ENCODE measurements around the gene CTXN1.

The CTXN1 gene

GRCh38 chr19:7904074-7905020 lies 21.6 kb downstream of the CTXN1 start:
- Histone ChIP-seq H3K36me3 (ENCODE audit: control insufficient read depth, low read length) (peaks cover 20% of the 10 kb centered on the region), H3K27ac (ENCODE audit: low read depth, low read length) (peak overlapping the region; percentile 47), H3K27me3 (ENCODE audit: control insufficient read depth, low read length) (no peaks in the 10 kb centered on the region), H3K4me3 (ENCODE audit: low read length) (peak overlapping the region; percentile 98), H3K9me3 (ENCODE audit: control insufficient read depth, insufficient read depth, low read length) (no peaks in the 10 kb centered on the region), H3K9me2 (replicated peaks; ENCODE audit: control insufficient read depth, low read length) (no peaks in the 10 kb centered on the region), H3K4me1 (ENCODE audit: control insufficient read depth, low read length) (peaks cover 18% of the 10 kb centered on the region), H3K79me2 (ENCODE audit: control insufficient read depth, low read length) (peaks cover 45% of the 10 kb centered on the region), H4K20me1 (ENCODE audit: control insufficient read depth, insufficient read depth, low read depth, low read length) (peaks cover 14% of the 10 kb centered on the region), H3F3A (ENCODE audit: control insufficient read depth, insufficient read depth) (no peaks in the 10 kb centered on the region), H3K4me2 (ENCODE audit: low read length) (peak overlapping the region; percentile 98)
- TF ChIP-seq, protein P1, sequence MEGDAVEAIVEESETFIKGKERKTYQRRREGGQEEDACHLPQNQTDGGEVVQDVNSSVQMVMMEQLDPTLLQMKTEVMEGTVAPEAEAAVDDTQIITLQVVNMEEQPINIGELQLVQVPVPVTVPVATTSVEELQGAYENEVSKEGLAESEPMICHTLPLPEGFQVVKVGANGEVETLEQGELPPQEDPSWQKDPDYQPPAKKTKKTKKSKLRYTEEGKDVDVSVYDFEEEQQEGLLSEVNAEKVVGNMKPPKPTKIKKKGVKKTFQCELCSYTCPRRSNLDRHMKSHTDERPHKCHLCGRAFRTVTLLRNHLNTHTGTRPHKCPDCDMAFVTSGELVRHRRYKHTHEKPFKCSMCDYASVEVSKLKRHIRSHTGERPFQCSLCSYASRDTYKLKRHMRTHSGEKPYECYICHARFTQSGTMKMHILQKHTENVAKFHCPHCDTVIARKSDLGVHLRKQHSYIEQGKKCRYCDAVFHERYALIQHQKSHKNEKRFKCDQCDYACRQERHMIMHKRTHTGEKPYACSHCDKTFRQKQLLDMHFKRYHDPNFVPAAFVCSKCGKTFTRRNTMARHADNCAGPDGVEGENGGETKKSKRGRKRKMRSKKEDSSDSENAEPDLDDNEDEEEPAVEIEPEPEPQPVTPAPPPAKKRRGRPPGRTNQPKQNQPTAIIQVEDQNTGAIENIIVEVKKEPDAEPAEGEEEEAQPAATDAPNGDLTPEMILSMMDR (IDR thresholded peaks at IDR 0.05; ENCODE audit: low read depth, low read length, poor library complexity, severe bottlenecking): no peak
- no peak for TF ChIP-seq EZH2phosphoT487 (IDR thresholded peaks at IDR 0.05; ENCODE audit: borderline replicate concordance, low read length)

- peak within 1 kb of the TSS; percentile 98 for H3K4me2 ChIP-seq (ENCODE audit: low read length)
- H3F3A ChIP-seq (ENCODE audit: control insufficient read depth, insufficient read depth): no peaks in the 10 kb centered on the region
- peaks cover 20% of the 10 kb centered on the region for H3K36me3 ChIP-seq (ENCODE audit: control insufficient read depth, low read length)
- H3K4me3 ChIP-seq (ENCODE audit: low read length): peak within 1 kb of the TSS; percentile 98
- no peaks in the 10 kb centered on the region for H3K27me3 ChIP-seq (ENCODE audit: control insufficient read depth, low read length)
- H3K9me3 ChIP-seq (ENCODE audit: control insufficient read depth, insufficient read depth, low read length): no peaks in the 10 kb centered on the region
- peaks cover 45% of the 10 kb centered on the region for H3K79me2 ChIP-seq (ENCODE audit: control insufficient read depth, low read length)
- TF ChIP-seq, protein P1 (IDR thresholded peaks at IDR 0.05; ENCODE audit: low read depth, low read length, poor library complexity, severe bottlenecking): peak; percentile 80
- TF ChIP-seq EZH2phosphoT487 (IDR thresholded peaks at IDR 0.05; ENCODE audit: borderline replicate concordance, low read length): no peak
- H3K4me1 ChIP-seq (ENCODE audit: control insufficient read depth, low read length): peaks cover 18% of the 10 kb centered on the region
- H3K27ac ChIP-seq (ENCODE audit: low read depth, low read length): peak within 1 kb of the TSS; percentile 47
- no peaks in the 10 kb centered on the region for H3K9me2 ChIP-seq (replicated peaks; ENCODE audit: control insufficient read depth, low read length)
- peaks cover 14% of the 10 kb centered on the region for H4K20me1 ChIP-seq (ENCODE audit: control insufficient read depth, insufficient read depth, low read depth, low read length)
Measured at GRCh38 chr19:7903244-7904073, 22.5 kb downstream of the CTXN1 start, which contains the start of gene MAP2K7. Gene MAP2K7 (plus strand): TSS chr19:7903877. CDS start chr19:7903945, 68 bp downstream.

DNA sequence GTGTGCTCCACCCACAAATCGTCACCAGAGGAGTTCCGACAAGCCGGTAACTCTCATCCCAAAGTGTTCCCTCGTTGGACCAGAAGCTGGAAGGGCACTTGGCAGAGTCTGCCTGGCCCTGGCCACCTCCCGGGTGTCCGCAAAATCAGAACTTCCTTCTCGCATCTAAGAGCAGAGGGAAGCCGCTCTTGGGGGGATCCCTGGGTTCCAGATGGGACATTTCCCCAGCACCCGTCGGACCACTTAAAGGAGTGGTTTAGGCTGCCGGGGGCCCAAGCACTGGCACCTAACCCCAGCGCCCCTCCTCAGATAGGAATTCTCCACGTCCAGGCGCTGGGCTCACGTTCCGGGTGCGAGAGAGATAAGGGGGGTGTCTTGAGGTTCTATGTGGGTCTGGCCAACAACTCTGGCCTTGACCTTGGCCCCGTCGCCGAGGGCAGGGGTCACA lies 23.1 kb downstream of the CTXN1 start:
- peaks cover 18% of the 10 kb centered on the region for H3K4me1 ChIP-seq (ENCODE audit: control insufficient read depth, low read length)
- peaks cover 42% of the 10 kb centered on the region for H3K79me2 ChIP-seq (ENCODE audit: control insufficient read depth, low read length)
- H3K4me2 ChIP-seq (ENCODE audit: low read length): peak overlapping the region; percentile 94
- TF ChIP-seq, protein P1 (IDR thresholded peaks at IDR 0.05; ENCODE audit: low read depth, low read length, poor library complexity, severe bottlenecking): no peak
- TF ChIP-seq EZH2phosphoT487 (IDR thresholded peaks at IDR 0.05; ENCODE audit: borderline replicate concordance, low read length): no peak
- no peaks in the 10 kb centered on the region for H3K27me3 ChIP-seq (ENCODE audit: control insufficient read depth, low read length)
- peaks cover 14% of the 10 kb centered on the region for H4K20me1 ChIP-seq (ENCODE audit: control insufficient read depth, insufficient read depth, low read depth, low read length)
- no peaks in the 10 kb centered on the region for H3F3A ChIP-seq (ENCODE audit: control insufficient read depth, insufficient read depth)
- no peaks in the 10 kb centered on the region for H3K9me3 ChIP-seq (ENCODE audit: control insufficient read depth, insufficient read depth, low read length)
- H3K4me3 ChIP-seq (ENCODE audit: low read length): peak overlapping the region; percentile 78
- H3K9me2 ChIP-seq (replicated peaks; ENCODE audit: control insufficient read depth, low read length): no peaks in the 10 kb centered on the region
- peak overlapping the region; percentile 16; the same call in 1 of the 2 replicates for H3K27ac ChIP-seq (ENCODE audit: low read depth, low read length)
- H3K36me3 ChIP-seq (ENCODE audit: control insufficient read depth, low read length): peaks cover 20% of the 10 kb centered on the region
